Lower lobe of right lung (tissue), 2 donors: ENCODE data around the gene AFAP1. TPM values are rescaled to one million over a fixed set of nuclear protein-coding genes. Genes with fewer than 3 reads are reported as not detected.

Experiments used
- ATAC-seq, 2 donors: fragments of 200-7000 bp; cut with Tn5 transposase; one replicate each; pipeline ENCODE4 v1.9.1; 2020 to 2022; ENCODE audit warnings: mild to moderate bottlenecking in 2 of 2, moderate library complexity in 2 of 2
- DNase-seq: peaks from one replicate; pipeline ENCODE4 v3.0.0-alpha.2; 2020
- H3K27ac ChIP-seq: fragments of 200-600 bp; one replicate; pipeline ENCODE4 v1.8.0; 2022
- H3K27me3 ChIP-seq: fragments of 200-600 bp; one replicate; pipeline ENCODE4 v1.8.0; 2022; ENCODE audit warnings: low read depth
- H3K36me3 ChIP-seq: fragments of 200-600 bp; one replicate; pipeline ENCODE4 v1.8.0; 2022; ENCODE audit warnings: mild to moderate bottlenecking
- H3K4me1 ChIP-seq: fragments of 200-600 bp; one replicate; pipeline ENCODE4 v1.8.0; 2022
- H3K4me3 ChIP-seq: fragments of 200-600 bp; one replicate; pipeline ENCODE4 v1.8.0; 2022; ENCODE audit warnings: mild to moderate bottlenecking
- H3K9me3 ChIP-seq: fragments of 200-600 bp; one replicate; pipeline ENCODE4 v1.8.0; 2022
- CTCF ChIP-seq: fragments of 200-600 bp; IDR thresholded peaks from one replicate; pipeline ENCODE4 v1.8.0; 2022; ENCODE audit warnings: antibody characterized with exemption, mild to moderate bottlenecking
- intact Hi-C: fragments of 100-400 bp; cut with DNase I; formaldehyde crosslinking; loops from one replicate; pipeline ENCODE4 v1.11.0; 2022
- total RNA-seq: library from RNA; stranded (reverse); fragmentation: NEBNext Ultra II Directional; extraction: Animal tissue kit (Norgen Biotek cat#: 25700); gene quantifications from one replicate; pipeline ENCODE4 v1.2.1, GENCODE V29; 2021
- donor health status: DM: no; HTN: yes; CAD: no; lungs with severe emphysema.

The AFAP1 gene
- total RNA-seq, 1 donor from 2014 or later: 21.0 TPM

GRCh38 chr4:7735395-7735794, 204.3 kb downstream of the AFAP1 start:
- DNase-seq (peak; percentile 39), ATAC-seq (peak in 1 of 2 donors; percentile 2)

GRCh38 chr4:7734651-7735260, 204.9 kb downstream of the AFAP1 start:
- Histone ChIP-seq H3K4me1 (no peaks in the 10 kb centered on the region), H3K27me3 (no peaks in the 10 kb centered on the region), H3K36me3 (no peaks in the 10 kb centered on the region), H3K9me3 (no peaks in the 10 kb centered on the region), H3K27ac (no peak overlapping the region), H3K4me3 (no peak overlapping the region)
- ATAC-seq (peak; percentile 80 to 85), DNase-seq (peak; percentile 76)
- intact Hi-C loops: no loop called here
- TF ChIP-seq CTCF: no peak

More at GRCh38 chr4:7735395-7735794, 204.3 kb downstream of the AFAP1 start:
- H3K4me1 ChIP-seq: no peaks in the 10 kb centered on the region
- no peaks in the 10 kb centered on the region for H3K9me3 ChIP-seq
- intact Hi-C loops: no loop called here
- no peaks in the 10 kb centered on the region for H3K36me3 ChIP-seq
- no peak overlapping the region for H3K27ac ChIP-seq
- no peak overlapping the region for H3K4me3 ChIP-seq
- no peaks in the 10 kb centered on the region for H3K27me3 ChIP-seq
- TF ChIP-seq CTCF: no peak

- H3K4me1 ChIP-seq: no peaks in the 10 kb centered on the region
- H3K27ac ChIP-seq: no peak overlapping the region
- no peaks in the 10 kb centered on the region for H3K36me3 ChIP-seq
- DNase-seq: peak; percentile 42
- H3K27me3 ChIP-seq: no peaks in the 10 kb centered on the region
- ATAC-seq: no peak
- intact Hi-C loops: no loop called here
- H3K4me3 ChIP-seq: no peak overlapping the region
- TF ChIP-seq CTCF: no peak
- H3K9me3 ChIP-seq: no peaks in the 10 kb centered on the region
These were observed 205.6 kb downstream of the AFAP1 start for GRCh38 chr4:7733801-7734650.

GRCh38 chr4:7733201-7733600, 206.5 kb downstream of the AFAP1 start:
- Histone ChIP-seq H3K4me1 (no peaks in the 10 kb centered on the region), H3K27me3 (no peaks in the 10 kb centered on the region), H3K9me3 (no peaks in the 10 kb centered on the region), H3K36me3 (no peaks in the 10 kb centered on the region), H3K27ac (no peak overlapping the region), H3K4me3 (no peak overlapping the region)
- intact Hi-C loops: no loop called here
- ATAC-seq (no peak), DNase-seq (no peak)
- no peak for TF ChIP-seq CTCF

GRCh38 chr4:7732263-7732662, 207.4 kb downstream of the AFAP1 start:
- H3K36me3 ChIP-seq: no peaks in the 10 kb centered on the region
- DNase-seq (no peak), ATAC-seq (no peak)

More at GRCh38 chr4:7732263-7732662, 207.4 kb downstream of the AFAP1 start:
- TF ChIP-seq CTCF: no peak
- no peaks in the 10 kb centered on the region for H3K4me1 ChIP-seq
- intact Hi-C loops: no loop called here
- H3K27me3 ChIP-seq: no peaks in the 10 kb centered on the region
- H3K9me3 ChIP-seq: no peaks in the 10 kb centered on the region
- no peak overlapping the region for H3K4me3 ChIP-seq
- H3K27ac ChIP-seq: no peak overlapping the region
